T-cell (primary cell): Measurements from ENCODE around the gene ALDH1L2. TPM values are rescaled to one million over a fixed set of nuclear protein-coding genes. Genes with fewer than 3 reads are reported as not detected.

Source experiments
- ATAC-seq, 4 experiments: fragments of 200-7000 bp in 3 of 4; fragments of 150-1000 bp in 1 of 4; cut with Tn5 transposase; replicated peaks in 1 of 4; 1 replicate in 3 of 4; 2 replicates in 1 of 4; pipeline ENCODE4 v1.10.0; 2021; ENCODE audit warnings: moderate library complexity in 3 of 4, mild to moderate bottlenecking in 2 of 4, moderate number of reproducible peaks in 1 of 4
- CTCF ChIA-PET, 2 donors: fragments of 300-600 bp; sonication (Branson Sonifier 250); formaldehyde crosslinking; loops; one replicate each; lab custom pipeline; 2022; ENCODE audit warnings: antibody characterized with exemption in 2 of 2; lab: Charles Lee
- POLR2A ChIA-PET, 2 donors: fragments of 300-600 bp; sonication (Branson Sonifier 250); formaldehyde crosslinking; loops; one replicate each; lab custom pipeline; 2022; ENCODE audit warnings: antibody characterized with exemption in 2 of 2; lab: Charles Lee
- DNase-seq, 35 experiments: peaks; one replicate each; pipeline versions ENCODE4 v3.0.0 to v3.0.0-alpha.2; 2013 to 2023
- H3K27ac ChIP-seq: one replicate; pipeline ENCODE4 v1.5.1; 2013; ENCODE audit warnings: low read length
- H3K27me3 ChIP-seq, 2 experiments: replicated peaks in 1 of 2; 1 replicate in 1 of 2; 2 replicates in 1 of 2; pipeline versions ENCODE4 v1.6.1 to v1.7.0; 2013; ENCODE audit warnings: low read length in 1 of 2, mixed read lengths in 1 of 2; ENCODE audit not compliant: control insufficient read depth in 2 of 2, insufficient read depth in 2 of 2; ENCODE audit errors: extremely low read depth in 1 of 2
- H3K36me3 ChIP-seq, 2 donors: 1 replicate in 1 of 2; 2 replicates in 1 of 2; pipeline versions ENCODE4 v1.6.1 to v1.7.0; 2013; ENCODE audit warnings: low read length in 1 of 2; ENCODE audit not compliant: control insufficient read depth in 2 of 2, insufficient read depth in 1 of 2; ENCODE audit errors: extremely low read depth in 1 of 2
- H3K4me1 ChIP-seq, 2 experiments: 1 replicate in 1 of 2; 2 replicates in 1 of 2; pipeline versions ENCODE4 v1.6.1 to v1.7.0; 2013; ENCODE audit warnings: low read length in 2 of 2, mixed read lengths in 1 of 2; ENCODE audit not compliant: insufficient read depth in 2 of 2, control insufficient read depth in 1 of 2; ENCODE audit errors: extremely low read depth in 1 of 2
- H3K4me3 ChIP-seq, 2 donors: 1 replicate in 1 of 2; 2 replicates in 1 of 2; pipeline versions ENCODE4 v1.5.1 to v1.7.0; 2013; ENCODE audit warnings: mild to moderate bottlenecking in 2 of 2, low read length in 1 of 2, moderate library complexity in 1 of 2; ENCODE audit not compliant: control insufficient read depth in 1 of 2; ENCODE audit errors: extremely low read depth in 1 of 2
- H3K9me3 ChIP-seq: 2 replicates; pipeline ENCODE4 v1.7.0; 2013
- H3K27ac Mint-ChIP-seq, 2 donors: one replicate each; pipeline ENCODE4 v1.8.0; 2020 to 2021; ENCODE audit warnings: mild to moderate bottlenecking in 2 of 2, mixed read lengths in 2 of 2
- H3K27me3 Mint-ChIP-seq, 2 donors: one replicate each; pipeline ENCODE4 v1.8.0; 2021 to 2022; ENCODE audit warnings: mixed read lengths in 2 of 2
- H3K36me3 Mint-ChIP-seq: one replicate; pipeline ENCODE4 v1.8.0; 2021; ENCODE audit warnings: mixed read lengths
- H3K4me1 Mint-ChIP-seq, 3 donors: one replicate each; pipeline ENCODE4 v1.8.0; 2020 to 2022; ENCODE audit warnings: mixed read lengths in 3 of 3, mild to moderate bottlenecking in 1 of 3
- H3K4me3 Mint-ChIP-seq, 3 donors: one replicate each; pipeline ENCODE4 v1.8.0; 2020 to 2022; ENCODE audit warnings: mild to moderate bottlenecking in 3 of 3, mixed read lengths in 3 of 3, moderate library complexity in 3 of 3
- H3K9me3 Mint-ChIP-seq, 3 donors: one replicate each; pipeline ENCODE4 v1.8.0; 2020 to 2022; ENCODE audit warnings: mixed read lengths in 3 of 3
- WGBS: methylation state at CpG from one replicate; pipeline ENCODE4 v1.1.5; 2013; ENCODE audit warnings: missing lambda C conversion rate; ENCODE audit not compliant: insufficient coverage; 5-methylcytosine and 5-hydroxymethylcytosine counted together
- total RNA-seq, 35 experiments: library from RNA in 6 of 35; stranded (reverse) in 6 of 35; fragments of 120-200 nt in 1 of 35; gene quantifications; one replicate each; pipeline versions ENCODE4 v1.2.1 to v1.2.4 and lab custom pipeline; 2013 to 2026

ALDH1L2 gene
- total RNA-seq, 5 donors from 2014 or later (not counting 1 experiment from before 2014, with no cell fraction given), result 0.07 to 0.51 (median 0.16) TPM; not detected in 1

DNA sequence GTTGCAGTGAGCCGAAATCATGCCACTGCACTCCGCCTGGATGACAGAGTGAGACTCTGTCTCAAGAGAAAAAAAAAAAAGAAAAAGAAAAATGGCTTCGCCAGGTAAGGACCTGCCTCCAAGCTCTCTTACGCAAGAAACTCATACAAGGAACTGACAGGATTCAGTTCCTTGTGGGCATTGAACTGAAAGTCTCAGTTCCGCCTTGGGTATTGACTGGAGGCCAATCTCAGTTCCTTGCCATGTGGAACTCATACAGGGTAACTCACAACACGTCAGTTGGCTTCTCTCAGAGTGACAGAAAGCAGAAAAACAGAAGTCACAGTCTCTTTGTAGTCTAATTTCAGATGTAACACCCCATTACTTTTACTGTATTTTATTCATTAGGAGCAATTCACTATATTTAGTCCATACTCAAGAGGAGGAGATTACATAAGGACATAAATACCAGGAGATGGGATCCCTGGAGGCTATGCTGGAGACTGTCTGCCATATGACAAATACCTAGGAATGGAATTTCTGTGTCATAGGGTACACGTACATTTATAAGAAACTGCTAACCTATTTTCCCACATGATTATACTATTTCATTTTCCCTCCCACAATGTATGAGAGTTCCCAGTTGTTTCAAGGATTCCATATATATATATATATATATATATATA, 109.5 kb downstream of the ALDH1L2 start:
- H3K9me3 Mint-ChIP-seq, result no peaks in the 10 kb centered on the region

DNA sequence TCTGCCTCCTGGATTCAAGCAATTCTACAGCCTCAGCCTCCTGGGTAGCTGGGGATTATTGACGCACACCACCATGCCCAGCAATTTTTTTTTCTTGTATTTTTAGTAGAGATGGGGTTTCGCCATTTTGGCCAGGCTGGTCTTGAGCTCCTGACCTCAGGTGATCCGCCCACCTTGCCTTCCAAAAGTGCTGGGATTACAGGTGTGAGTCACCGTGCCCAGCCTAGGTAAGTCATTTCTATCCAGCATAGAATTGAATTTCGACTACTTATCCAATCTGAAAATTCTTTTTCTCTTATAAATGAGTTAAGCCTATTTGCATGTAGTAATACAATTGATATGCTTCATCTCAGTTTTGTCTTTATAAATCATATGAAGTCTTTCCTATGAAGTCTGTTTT, 111.0 kb downstream of the ALDH1L2 start:
- H3K4me1 ChIP-seq, result no peaks in the 10 kb centered on the region
- no peaks in the 10 kb centered on the region for H3K9me3 Mint-ChIP-seq
- no CpG with 5 or more reads among the region's 5 CpGs for WGBS
- ChIA-PET CTCF (no interaction called here), POLR2A (no interaction called here)
- H3K36me3 Mint-ChIP-seq, result no peaks in the 10 kb centered on the region
- no peak overlapping the region for H3K4me3 ChIP-seq
- no peaks in the 10 kb centered on the region for H3K4me1 Mint-ChIP-seq
- H3K9me3 ChIP-seq, result no peaks in the 10 kb centered on the region
- DNase-seq (no peak), ATAC-seq (no peak)
- H3K27ac Mint-ChIP-seq, result no peak overlapping the region
- no peak overlapping the region for H3K4me3 Mint-ChIP-seq
- H3K27me3 ChIP-seq, result peaks cover 0 to 5% of the 10 kb centered on the region in 2 experiments
- H3K36me3 ChIP-seq, result no peaks in the 10 kb centered on the region
- H3K27ac ChIP-seq, result no peak overlapping the region
- H3K27me3 Mint-ChIP-seq, result no peaks in the 10 kb centered on the region

More for the DNA sequence above, 109.5 kb downstream of the ALDH1L2 start:
- no peak overlapping the region for H3K27ac Mint-ChIP-seq
- ChIA-PET CTCF (interaction anchor here in 1 of 2 donors (0.6 kb wide), 2 partner anchors 12 to 1152 kb away, joined by 3 to 4 read pairs; partner anchors contain the start of gene NOPCHAP1), POLR2A (no interaction called here)
- 99% methylated on average over 5 of the region's 7 CpGs for WGBS
- Histone ChIP-seq H3K9me3 (no peaks in the 10 kb centered on the region), H3K27me3 (peaks cover 0 to 5% of the 10 kb centered on the region in 2 experiments), H3K27ac (no peak overlapping the region), H3K36me3 (no peaks in the 10 kb centered on the region), H3K4me3 (no peak overlapping the region), H3K4me1 (no peaks in the 10 kb centered on the region)
- no peaks in the 10 kb centered on the region for H3K4me1 Mint-ChIP-seq
- H3K36me3 Mint-ChIP-seq, result no peaks in the 10 kb centered on the region
- H3K27me3 Mint-ChIP-seq, result no peaks in the 10 kb centered on the region
- DNase-seq (peak in 1 of 35 experiments; percentile 16), ATAC-seq (no peak)
- H3K4me3 Mint-ChIP-seq, result no peak overlapping the region

DNA sequence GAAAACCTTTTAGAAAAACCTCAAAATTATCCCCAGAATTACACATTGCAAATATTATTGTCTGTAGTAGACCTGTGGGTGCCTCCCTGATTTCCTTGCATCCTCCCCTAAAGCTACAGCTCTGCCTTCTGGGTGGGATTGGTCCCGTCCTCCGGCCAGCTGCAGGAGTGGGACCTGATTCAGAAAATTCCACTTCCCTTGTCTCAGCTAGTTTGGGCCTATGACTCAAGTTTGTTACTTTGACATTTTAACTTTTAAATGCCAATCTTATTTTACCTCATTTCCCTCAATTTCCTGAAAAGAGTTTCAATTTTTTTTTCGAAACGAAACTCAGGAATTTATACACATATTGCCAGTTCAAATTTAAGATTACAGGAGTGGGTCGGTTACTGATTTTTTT, 113.0 kb downstream of the ALDH1L2 start:
- Histone ChIP-seq H3K27me3 (no peaks in the 10 kb centered on the region), H3K36me3 (no peaks in the 10 kb centered on the region), H3K4me3 (no peak overlapping the region), H3K27ac (no peak overlapping the region), H3K9me3 (no peaks in the 10 kb centered on the region), H3K4me1 (no peaks in the 10 kb centered on the region)
- DNase-seq, result no peak
- no peak overlapping the region for H3K4me3 Mint-ChIP-seq
- no peaks in the 10 kb centered on the region for H3K36me3 Mint-ChIP-seq
- no peaks in the 10 kb centered on the region for H3K4me1 Mint-ChIP-seq
- H3K9me3 Mint-ChIP-seq, result no peaks in the 10 kb centered on the region
- ATAC-seq, result no peak
- H3K27ac Mint-ChIP-seq, result no peak overlapping the region
- POLR2A ChIA-PET, result no interaction called here
- H3K27me3 Mint-ChIP-seq, result no peaks in the 10 kb centered on the region
- 100% methylated on average over 1 of the region's 5 CpGs for WGBS
- CTCF ChIA-PET, result interaction anchor here in 1 of 2 donors (0.6 kb wide), 1 partner anchor 12 kb away, joined by 5 read pairs; no protein-coding TSS in a partner anchor

Other genes with a start within 250 kb of the ALDH1L2 start
- gene SLC41A2, start 126.2 kb downstream of the ALDH1L2 start, total RNA-seq, result 1 to 10 TPM; 2.4 to 3.8 (median 3.4) TPM
- 10 to 100 TPM; 11.4 to 15.5 (median 14.9) TPM for gene NOPCHAP1, start 98.1 kb downstream of the ALDH1L2 start, total RNA-seq
- 10 to 100 TPM; 41.4 to 62.2 (median 49.0) TPM for gene WASHC4, start 23.3 kb upstream of the ALDH1L2 start, total RNA-seq
- gene APPL2, start 151.7 kb upstream of the ALDH1L2 start, total RNA-seq, result 10 to 100 TPM; 41.1 to 59.6 (median 53.1) TPM
- 10 to 100 TPM; 14.9 to 50.1 (median 20.2) TPM for gene C12orf75, start 246.2 kb upstream of the ALDH1L2 start, total RNA-seq